Thyroid gland (tissue), 4 donors: Measurements from ENCODE around the gene POU6F2.

ENCODE experiments used
- POLR2A ChIP-seq, 2 donors: fragments of 450-650 bp; IDR thresholded peaks; one replicate each; pipeline ENCODE4 v1.6.1; 2017; ENCODE audit warnings: antibody characterized with exemption in 2 of 2, mild to moderate bottlenecking in 2 of 2, moderate library complexity in 1 of 2
- TF ChIP-seq, protein P1 (sequence below), 6 experiments: fragments of 200-600 bp in 3 of 6; fragments of 450-650 bp in 3 of 6; sonication (generic) in 3 of 6; IDR thresholded peaks; one replicate each; pipeline ENCODE4 v1.5.1; 2016 to 2019; ENCODE audit warnings: antibody characterized with exemption in 6 of 6, mild to moderate bottlenecking in 2 of 6, inconsistent platforms in 1 of 6, moderate library complexity in 1 of 6

DNA sequence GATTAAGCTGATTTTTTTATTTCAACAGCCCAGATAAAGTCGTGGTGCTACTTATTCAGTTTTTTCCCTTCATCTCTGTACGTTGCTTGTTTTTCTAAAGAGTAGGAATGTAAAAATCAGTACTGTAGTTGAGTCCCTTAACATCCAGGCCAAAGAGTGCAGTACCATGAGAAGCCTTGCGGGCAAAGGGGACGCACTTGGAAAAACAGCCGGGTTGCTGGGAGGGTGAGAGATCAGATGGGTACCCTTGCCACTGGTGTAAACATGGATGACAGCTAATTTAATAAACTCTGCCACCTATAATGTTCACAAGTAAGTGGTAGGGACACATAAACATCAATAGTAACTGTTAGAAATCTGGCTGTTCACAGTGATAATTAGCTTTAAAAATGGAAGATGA lies 175.9 kb downstream of the POU6F2 start:
- TF ChIP-seq, protein P1, sequence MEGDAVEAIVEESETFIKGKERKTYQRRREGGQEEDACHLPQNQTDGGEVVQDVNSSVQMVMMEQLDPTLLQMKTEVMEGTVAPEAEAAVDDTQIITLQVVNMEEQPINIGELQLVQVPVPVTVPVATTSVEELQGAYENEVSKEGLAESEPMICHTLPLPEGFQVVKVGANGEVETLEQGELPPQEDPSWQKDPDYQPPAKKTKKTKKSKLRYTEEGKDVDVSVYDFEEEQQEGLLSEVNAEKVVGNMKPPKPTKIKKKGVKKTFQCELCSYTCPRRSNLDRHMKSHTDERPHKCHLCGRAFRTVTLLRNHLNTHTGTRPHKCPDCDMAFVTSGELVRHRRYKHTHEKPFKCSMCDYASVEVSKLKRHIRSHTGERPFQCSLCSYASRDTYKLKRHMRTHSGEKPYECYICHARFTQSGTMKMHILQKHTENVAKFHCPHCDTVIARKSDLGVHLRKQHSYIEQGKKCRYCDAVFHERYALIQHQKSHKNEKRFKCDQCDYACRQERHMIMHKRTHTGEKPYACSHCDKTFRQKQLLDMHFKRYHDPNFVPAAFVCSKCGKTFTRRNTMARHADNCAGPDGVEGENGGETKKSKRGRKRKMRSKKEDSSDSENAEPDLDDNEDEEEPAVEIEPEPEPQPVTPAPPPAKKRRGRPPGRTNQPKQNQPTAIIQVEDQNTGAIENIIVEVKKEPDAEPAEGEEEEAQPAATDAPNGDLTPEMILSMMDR (IDR thresholded peaks at IDR 0.05): no peak
- no peak for TF ChIP-seq POLR2A (IDR thresholded peaks at IDR 0.05)
